NCI-H345 treated with DMSO at 0.1 percent for 48 hours (cell line): ENCODE measurements around the gene UBE2D2.
"Not testable (repeated sequence)": the region's sequence is repeated elsewhere in the genome, so short reads cannot be mapped to it uniquely, and the experiment has no call there.

ENCODE experiments used
- DNase-seq: peaks from one replicate; lab custom pipeline; 2025; ENCODE audit not compliant: unreplicated experiment; lab: John Stamatoyannopoulos, UW

The UBE2D2 gene

GRCh38 chr5:139546593-139546992 lies 14.5 kb upstream of the UBE2D2 start:
- DNase-seq: not testable (repeated sequence)

GRCh38 chr5:139549162-139549894 lies 11.8 kb upstream of the UBE2D2 start:
- no peak for DNase-seq

- DNase-seq: not testable (repeated sequence)
Observed at GRCh38 chr5:139550051-139550872, 10.9 kb upstream of the UBE2D2 start.

- no peak for DNase-seq
Observed at GRCh38 chr5:139551191-139551889, 9.8 kb upstream of the UBE2D2 start.

- DNase-seq: no peak
Observed at GRCh38 chr5:139552893-139553575, 8.1 kb upstream of the UBE2D2 start.

GRCh38 chr5:139554264-139554663 lies 6.9 kb upstream of the UBE2D2 start:
- no peak for DNase-seq

GRCh38 chr5:139557811-139558210 lies 3.3 kb upstream of the UBE2D2 start:
- no peak for DNase-seq

- DNase-seq: no peak
Observed at GRCh38 chr5:139561655-139562451, 714 bp downstream of the UBE2D2 start.

GRCh38 chr5:139562847-139563246 lies 1.7 kb downstream of the UBE2D2 start:
- no peak for DNase-seq

- DNase-seq: no peak
Observed at GRCh38 chr5:139565411-139566305, 4.5 kb downstream of the UBE2D2 start.

GRCh38 chr5:139566611-139567010 lies 5.5 kb downstream of the UBE2D2 start:
- DNase-seq: no peak

- DNase-seq: no peak
Observed at GRCh38 chr5:139569270-139569955, 8.3 kb downstream of the UBE2D2 start.

- DNase-seq: no peak
Observed at GRCh38 chr5:139571543-139571942, 10.4 kb downstream of the UBE2D2 start.

GRCh38 chr5:139571966-139572365 lies 10.8 kb downstream of the UBE2D2 start:
- no peak for DNase-seq

GRCh38 chr5:139574641-139575312 lies 13.6 kb downstream of the UBE2D2 start:
- peak; percentile 3 for DNase-seq

GRCh38 chr5:139575313-139575646 lies 14.1 kb downstream of the UBE2D2 start:
- DNase-seq: no peak

GRCh38 chr5:139575751-139576150 lies 14.6 kb downstream of the UBE2D2 start:
- no peak for DNase-seq

GRCh38 chr5:139577689-139578290 lies 16.7 kb downstream of the UBE2D2 start:
- DNase-seq: no peak
